Endothelial cell of umbilical vein (primary cell): ENCODE data around the gene HNRNPL. TPM values are rescaled to one million over a fixed set of nuclear protein-coding genes. Genes with fewer than 3 reads are reported as not detected.

Source experiments
- BruUV-seq: library from RNA; stranded (reverse); fragments of 400-500 nt; replicated peaks from 2 replicates; lab custom pipeline; 2021; lab: Mats Ljungman, UMichigan
- CTCF ChIA-PET: fragments of 300-600, 350-600 bp; sonication (Branson Sonifier 250); formaldehyde crosslinking; loops from one replicate; lab custom pipeline; 2021; ENCODE audit warnings: antibody characterized with exemption, inconsistent platforms; lab: Charles Lee
- POLR2A ChIA-PET: fragments of 300-600, 350-600 bp; sonication (Branson Sonifier 250); formaldehyde crosslinking; loops from one replicate; lab custom pipeline; 2021; ENCODE audit warnings: antibody characterized with exemption, inconsistent platforms; lab: Charles Lee
- DNase-seq: peaks from one replicate; pipeline ENCODE4 v3.0.0-alpha.2; 2011; ENCODE audit warnings: low read depth, low spot score
- FAIRE-seq: peaks from 2 replicates; lab custom pipeline; 2011; peaks lifted over from hg19 to GRCh38; lab: Jason Lieb, UNC
- H2AFZ ChIP-seq: 2 replicates; pipeline ENCODE4 v1.6.0; 2012; ENCODE audit warnings: low read depth, low read length, control low read depth, inconsistent platforms
- H3K27ac ChIP-seq: 2 replicates; pipeline ENCODE4 v1.5.1; 2011; ENCODE audit warnings: low read depth, mild to moderate bottlenecking, control low read depth, low read length, moderate library complexity; ENCODE audit not compliant: insufficient read depth
- H3K27me3 ChIP-seq, 2 experiments: 2 replicates each; pipeline versions ENCODE4 v1.6.0 to v1.6.1; 2011; ENCODE audit warnings: low read length in 2 of 2, mixed read lengths in 1 of 2; ENCODE audit not compliant: control insufficient read depth in 2 of 2, insufficient read depth in 2 of 2
- H3K36me3 ChIP-seq, 2 experiments: 2 replicates in 1 of 2; 3 replicates in 1 of 2; pipeline ENCODE4 v1.5.1; 2011; ENCODE audit warnings: low read length in 2 of 2, mild to moderate bottlenecking in 1 of 2, moderate library complexity in 1 of 2; ENCODE audit not compliant: control insufficient read depth in 2 of 2, insufficient read depth in 2 of 2; ENCODE audit errors: extremely low read depth in 1 of 2
- H3K4me1 ChIP-seq: 3 replicates; pipeline ENCODE4 v1.5.1; 2011; ENCODE audit warnings: mild to moderate bottlenecking, low read length; ENCODE audit not compliant: control insufficient read depth, insufficient read depth; ENCODE audit errors: extremely low read depth
- H3K4me2 ChIP-seq: 2 replicates; pipeline ENCODE4 v1.6.1; 2011; ENCODE audit warnings: low read length, control low read depth, mixed read lengths; ENCODE audit not compliant: insufficient read depth
- H3K4me3 ChIP-seq, 3 experiments: fragments of 200-600 bp in 1 of 3; sonication (generic), shearing (Covaris generic) in 1 of 3; replicated peaks in 1 of 3; 2 replicates each; pipeline ENCODE4 v1.5.1; 2011 to 2016; ENCODE audit warnings: control low read depth in 3 of 3, low read length in 3 of 3, mild to moderate bottlenecking in 2 of 3, inconsistent platforms in 1 of 3, low read depth in 1 of 3, moderate library complexity in 1 of 3; ENCODE audit not compliant: insufficient read depth in 1 of 3
- H3K79me2 ChIP-seq: 2 replicates; pipeline ENCODE4 v1.6.0; 2012; ENCODE audit warnings: low read length, inconsistent platforms; ENCODE audit not compliant: control insufficient read depth, insufficient read depth
- H3K9ac ChIP-seq: replicated peaks from 2 replicates; pipeline ENCODE3; 2011; ENCODE audit warnings: low read length, control low read depth; ENCODE audit not compliant: insufficient read depth; ENCODE audit errors: extremely low read depth
- H3K9me1 ChIP-seq: replicated peaks from 3 replicates; pipeline ENCODE4 v1.6.0; 2011; ENCODE audit warnings: mild to moderate bottlenecking, low read length; ENCODE audit not compliant: control insufficient read depth, insufficient read depth; ENCODE audit errors: extremely low read depth
- H3K9me3 ChIP-seq: replicated peaks from 2 replicates; pipeline ENCODE4 v1.5.1; 2012; ENCODE audit warnings: low read length, inconsistent platforms; ENCODE audit not compliant: control insufficient read depth, insufficient read depth
- H4K20me1 ChIP-seq: replicated peaks from 2 replicates; pipeline ENCODE3; 2011; ENCODE audit warnings: mild to moderate bottlenecking, low read length; ENCODE audit not compliant: control insufficient read depth, insufficient read depth; ENCODE audit errors: extremely low read depth
- EZH2 ChIP-seq: IDR thresholded peaks from 2 replicates; pipeline ENCODE4 v1.6.1; 2012; ENCODE audit warnings: borderline replicate concordance, low read depth, mild to moderate bottlenecking, moderate library complexity, low read length, inconsistent platforms; ENCODE audit not compliant: severe bottlenecking
- FOS ChIP-seq: IDR thresholded peaks from 2 replicates; pipeline ENCODE4 v1.6.1; 2011; ENCODE audit warnings: mild to moderate bottlenecking, low read length, moderate library complexity, borderline replicate concordance; ENCODE audit not compliant: insufficient read depth
- GATA2 ChIP-seq: IDR thresholded peaks from 2 replicates; pipeline ENCODE4 v1.7.0; 2011; ENCODE audit warnings: low read depth, mild to moderate bottlenecking, moderate library complexity, mixed read lengths, low read length; ENCODE audit not compliant: insufficient read length, insufficient read depth
- JUN ChIP-seq: IDR thresholded peaks from 2 replicates; pipeline ENCODE4 v1.6.1; 2011; ENCODE audit warnings: borderline replicate concordance, low read depth; ENCODE audit not compliant: insufficient read length, insufficient read depth
- MAX ChIP-seq: IDR thresholded peaks from 2 replicates; pipeline ENCODE4 v1.6.1; 2011; ENCODE audit not compliant: insufficient read depth, insufficient read length
- MYC ChIP-seq: IDR thresholded peaks from one replicate; pipeline ENCODE4 v1.6.1; 2011; ENCODE audit warnings: mild to moderate bottlenecking, low read depth, low read length
- POLR2A ChIP-seq: IDR thresholded peaks from 2 replicates; pipeline ENCODE4 v1.6.1; 2012; ENCODE audit warnings: low read depth, mild to moderate bottlenecking, control low read depth, low read length
- POLR2AphosphoS5 ChIP-seq: IDR thresholded peaks from 2 replicates; pipeline ENCODE4 v1.6.1; 2012; ENCODE audit warnings: low read depth, mild to moderate bottlenecking, control low read depth, low read length, moderate library complexity; ENCODE audit not compliant: insufficient read depth
- dilution Hi-C: fragments of 300-500 bp; cut with MboI; formaldehyde crosslinking; loops from one replicate; pipeline ENCODE4 v1.15.0; 2019; ENCODE audit warnings: low sequenced_read_pairs; ENCODE audit not compliant: extremely low pct_ligation_motif_present
- intact Hi-C: fragments of 100-400 bp; cut with micrococcal nuclease; formaldehyde crosslinking; loops from one replicate; pipeline ENCODE4 v1.10.0; 2022
- polyA plus RNA-seq, 4 experiments: library from polyadenylated mRNA; depleted of rRNA in 3 of 4; stranded (reverse) in 3 of 4; unstranded in 1 of 4; fragments of >200 nt; gene quantifications; 2 replicates each; pipeline versions ENCODE4 v1.2.1 to v1.2.3, GENCODE V29; 2011 to 2012; ENCODE audit warnings: missing spikeins in 1 of 4
- total RNA-seq: library from RNA; stranded (reverse); gene quantifications from 2 replicates; pipeline ENCODE4 v1.2.3, GENCODE V29; 2021

Gene HNRNPL
- total and polyA plus RNA-seq, 2 donors (not counting 3 experiments of a cell fraction or from before 2014, with no cell fraction given): 305 to 451 TPM

DNA sequence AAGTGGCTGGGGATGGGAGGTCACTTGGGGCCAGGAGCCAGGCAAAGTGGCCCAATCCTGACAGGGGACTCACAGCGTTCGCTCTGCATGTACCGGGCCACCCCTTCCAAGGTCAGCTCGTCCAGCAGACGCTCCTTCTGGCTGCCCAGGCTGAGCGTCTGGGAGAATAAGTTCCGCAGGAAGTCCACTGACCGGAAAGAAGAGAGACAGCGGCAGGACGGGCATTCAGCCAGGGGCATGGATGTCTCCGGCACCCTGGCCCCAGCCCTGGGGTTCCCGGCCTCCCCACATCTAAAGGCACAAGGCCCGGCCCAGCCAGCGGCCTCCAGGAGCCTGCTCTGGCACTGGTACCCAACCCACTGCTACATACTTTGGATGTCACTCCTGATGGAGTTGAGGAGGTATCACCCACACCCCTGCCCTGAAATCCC, 43.6 kb upstream of the HNRNPL start:
- Histone ChIP-seq H3K27me3 (no peaks in the 10 kb centered on the region), H3K79me2 (no peaks in the 10 kb centered on the region), H3K9me1 (no peaks in the 10 kb centered on the region), H3K9me3 (no peaks in the 10 kb centered on the region), H3K4me1 (no peaks in the 10 kb centered on the region), H3K27ac (no peak overlapping the region), H4K20me1 (no peaks in the 10 kb centered on the region), H3K9ac (no peak overlapping the region), H3K4me3 (no peak overlapping the region), H2AFZ (no peak overlapping the region), H3K4me2 (no peak overlapping the region), H3K36me3 (peaks cover 2 to 17% of the 10 kb centered on the region in 2 experiments)
- ChIA-PET CTCF (no interaction called here), POLR2A (no interaction called here)
- intact Hi-C loops: no loop called here
- BruUV-seq: no TSS peak
- TF ChIP-seq MYC (no peak), FOS (no peak), EZH2 (no peak), GATA2 (no peak), POLR2AphosphoS5 (no peak)
- FAIRE-seq (no peak), DNase-seq (no peak)
- dilution Hi-C loops: no loop called here

GRCh38 chr19:38892841-38893240, 43.1 kb upstream of the HNRNPL start:
- no peaks in the 10 kb centered on the region for H4K20me1 ChIP-seq
- no peaks in the 10 kb centered on the region for H3K9me1 ChIP-seq
- no peaks in the 10 kb centered on the region for H3K9me3 ChIP-seq
- BruUV-seq: no TSS peak
- H3K4me3 ChIP-seq: no peak overlapping the region
- ChIA-PET CTCF (no interaction called here), POLR2A (no interaction called here)
- H2AFZ ChIP-seq: no peak overlapping the region
- H3K9ac ChIP-seq: no peak overlapping the region
- H3K27ac ChIP-seq: no peak overlapping the region
- H3K27me3 ChIP-seq: no peaks in the 10 kb centered on the region
- intact Hi-C loops: no loop called here
- FAIRE-seq (no peak), DNase-seq (no peak)
- no peak for TF ChIP-seq JUN
- no peak for TF ChIP-seq POLR2AphosphoS5
- TF ChIP-seq POLR2A: no peak
- no peak for TF ChIP-seq EZH2
- TF ChIP-seq MYC: no peak
- TF ChIP-seq MAX: no peak
- no peak for TF ChIP-seq GATA2
- H3K4me1 ChIP-seq: no peaks in the 10 kb centered on the region
- no peaks in the 10 kb centered on the region for H3K79me2 ChIP-seq
- dilution Hi-C loops: no loop called here
- H3K4me2 ChIP-seq: no peak overlapping the region
- H3K36me3 ChIP-seq: peaks cover 2 to 17% of the 10 kb centered on the region in 2 experiments
